Inferior parietal cortex (tissue), 1 donor: Measurements from ENCODE around the gene SCN5A.

Source experiments
- DNase-seq: peaks from one replicate; pipeline ENCODE4 v3.0.0-alpha.2; 2016; ENCODE audit errors: extremely low spot score

Gene SCN5A

DNA sequence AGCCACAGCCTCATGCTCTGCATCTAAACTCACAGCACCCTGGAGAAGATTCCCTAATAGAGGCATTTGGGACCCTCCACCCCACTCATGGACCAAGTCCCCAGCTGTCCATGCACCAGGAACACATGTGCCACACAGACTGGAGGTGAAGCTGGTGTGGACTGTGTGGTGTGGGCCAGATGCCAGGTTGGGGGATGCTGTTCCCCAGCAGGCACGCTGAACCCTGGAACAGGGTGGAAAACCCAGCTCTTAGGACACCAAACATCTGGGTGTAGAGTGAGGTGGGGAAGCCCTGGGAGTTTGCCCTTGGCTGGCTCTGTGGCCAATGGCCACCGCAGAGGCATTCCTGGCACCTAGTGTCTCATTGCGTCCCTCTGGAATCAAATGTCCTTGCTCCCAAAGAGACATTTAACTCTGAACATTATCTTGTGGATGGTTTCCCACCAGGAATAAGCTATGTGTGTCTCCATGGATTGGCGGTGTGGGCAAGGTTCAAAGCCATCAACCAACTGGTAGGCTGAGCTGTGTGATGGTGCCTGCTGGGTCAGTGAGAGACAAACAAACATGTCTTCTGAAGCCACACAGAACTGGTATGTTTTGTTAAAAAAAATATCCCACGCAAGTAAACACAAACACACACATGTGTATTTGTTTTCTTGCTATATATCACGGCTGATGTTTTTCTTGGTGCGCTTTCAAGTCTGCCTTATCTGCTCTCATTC is 88.3 kb downstream of the SCN5A start:
- no peak for DNase-seq

GRCh38 chr3:38560284-38560683 is 89.2 kb downstream of the SCN5A start:
- no peak for DNase-seq

DNA sequence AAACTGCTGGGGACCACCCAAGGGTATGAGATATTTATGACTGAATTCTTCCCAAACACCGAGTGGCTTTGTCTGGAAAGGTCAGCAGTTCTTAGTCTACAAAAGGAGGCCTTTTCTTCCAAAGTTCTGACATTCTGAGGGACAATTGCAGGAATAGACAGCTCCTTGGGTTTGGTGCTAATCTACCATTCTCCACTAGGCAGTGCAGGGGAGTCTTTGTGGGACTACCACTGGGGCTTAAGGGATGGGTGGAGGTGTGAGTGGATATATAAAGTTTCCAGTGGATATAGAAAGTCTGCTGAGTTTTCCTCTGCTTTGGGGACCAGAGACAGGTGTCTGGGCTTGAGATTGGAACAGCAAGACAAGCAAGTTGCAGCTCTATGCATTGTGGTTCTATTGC is 90.6 kb downstream of the SCN5A start:
- no peak for DNase-seq

DNA sequence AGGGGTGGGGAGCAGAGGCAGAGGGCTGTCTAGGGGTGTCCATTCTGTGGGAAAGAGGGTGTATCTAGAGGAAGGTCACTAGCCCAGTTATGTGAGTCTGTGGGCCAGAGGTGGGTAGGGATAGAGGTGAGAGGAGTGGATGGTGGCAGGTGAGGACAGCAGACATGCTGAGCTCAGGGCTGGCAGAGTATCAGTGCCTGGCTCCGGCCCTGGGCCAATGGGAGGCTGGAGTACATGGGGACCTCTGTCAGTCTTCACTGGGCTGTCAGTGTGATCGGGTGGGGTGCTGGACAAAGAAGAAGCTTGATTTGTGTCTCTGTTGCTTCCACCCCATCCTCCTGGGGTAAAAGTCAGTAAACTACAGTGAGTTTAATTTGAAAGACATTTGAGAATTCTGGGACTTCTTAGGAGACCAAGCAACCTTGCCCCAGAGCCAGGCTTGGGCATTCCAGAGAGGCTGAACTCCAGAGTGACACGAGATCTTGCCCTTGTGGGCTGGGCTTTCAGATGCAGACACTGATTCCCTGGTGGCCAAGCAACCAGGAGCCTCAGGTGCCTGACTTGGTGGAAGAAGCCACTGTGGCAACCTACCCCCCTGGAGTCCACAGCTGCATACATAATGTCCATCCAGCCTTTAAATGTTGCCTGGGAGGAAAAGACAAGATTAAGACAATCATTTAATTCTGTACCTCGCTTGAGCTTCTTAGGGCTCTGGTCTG is 92.7 kb downstream of the SCN5A start:
- no peak for DNase-seq

- no peak for DNase-seq
Measured at GRCh38 chr3:38555926-38556325, 93.6 kb downstream of the SCN5A start.

GRCh38 chr3:38555149-38555840 is 94.2 kb downstream of the SCN5A start:
- DNase-seq: no peak

GRCh38 chr3:38554127-38554827 is 95.2 kb downstream of the SCN5A start:
- DNase-seq: no peak

- DNase-seq: no peak
Measured at GRCh38 chr3:38553071-38553470, 96.4 kb downstream of the SCN5A start.

DNA sequence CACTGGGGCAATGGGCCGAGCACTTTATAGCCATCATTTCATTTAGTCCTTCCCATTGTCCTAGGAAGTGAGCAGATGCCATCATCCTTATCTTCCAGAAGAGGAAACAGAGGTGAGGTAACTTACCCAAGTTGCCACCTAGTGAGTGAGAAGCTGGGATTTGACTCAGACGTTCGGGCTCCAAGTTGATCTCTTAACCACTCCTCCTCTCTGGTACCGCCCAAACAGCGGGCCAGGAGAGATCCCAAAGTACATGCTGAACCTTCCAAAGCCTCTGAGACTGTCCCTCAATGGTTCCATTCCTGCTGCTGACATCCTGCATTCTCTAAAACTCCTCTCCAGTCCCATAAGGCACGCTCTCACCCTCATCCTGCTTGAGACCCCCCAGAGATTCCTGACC is 97.1 kb downstream of the SCN5A start:
- DNase-seq: no peak

DNA sequence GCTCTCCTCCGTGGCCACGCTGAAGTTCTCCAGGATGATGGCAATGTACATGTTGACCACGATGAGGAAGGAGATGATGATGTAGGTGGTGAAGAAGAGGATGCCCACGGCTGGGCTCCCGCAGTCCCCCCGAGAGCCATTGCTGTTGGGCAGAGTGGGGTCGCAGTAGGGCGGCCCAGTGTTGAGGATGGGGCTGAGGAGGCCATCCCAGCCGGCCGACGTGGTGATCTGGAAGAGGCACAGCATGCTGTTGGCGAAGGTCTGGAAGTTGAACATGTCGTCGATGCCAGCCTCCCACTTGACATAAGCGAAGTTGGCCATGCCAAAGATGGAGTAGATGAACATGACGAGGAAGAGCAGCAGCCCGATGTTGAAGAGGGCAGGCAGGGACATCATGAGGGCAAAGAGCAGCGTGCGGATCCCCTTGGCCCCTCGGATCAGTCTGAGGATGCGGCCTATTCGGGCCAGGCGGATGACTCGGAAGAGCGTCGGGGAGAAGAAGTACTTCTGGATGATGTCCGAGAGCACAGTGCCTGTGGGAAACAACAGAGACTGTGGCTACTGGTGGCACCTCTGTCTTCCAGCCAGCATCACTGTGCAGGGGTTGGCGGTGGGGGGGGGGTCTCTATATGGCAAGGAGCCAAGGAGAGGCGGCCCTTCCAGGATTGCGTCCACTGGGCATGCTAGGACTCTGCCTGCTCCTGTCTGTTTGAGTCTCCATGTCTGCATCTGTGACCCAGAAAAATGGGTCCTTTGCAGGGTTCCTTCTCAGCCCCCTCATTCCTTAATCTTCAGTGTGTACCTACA is 98.3 kb downstream of the SCN5A start:
- DNase-seq: no peak

- DNase-seq: no peak
Measured at GRCh38 chr3:38549957-38550840, 99.3 kb downstream of the SCN5A start.

DNA sequence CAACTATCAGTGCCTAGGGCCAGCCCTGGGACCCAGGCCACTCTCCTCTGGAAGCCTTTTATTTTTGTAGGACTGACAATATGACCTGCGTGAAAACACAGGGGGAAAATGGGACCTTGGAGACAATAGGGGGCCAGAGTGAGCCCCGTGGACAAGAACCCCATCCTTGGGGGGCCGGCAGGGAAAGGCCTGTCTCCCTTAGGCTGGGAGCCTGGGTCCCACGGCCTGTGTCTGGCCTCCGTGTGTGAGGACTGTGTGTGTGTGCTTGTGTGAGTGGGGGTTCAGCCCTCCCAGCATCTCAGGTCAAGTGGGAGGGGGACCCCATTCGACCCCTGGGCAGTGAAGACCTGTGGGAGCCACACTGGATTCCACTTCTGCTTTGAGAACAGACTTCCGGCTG is 100.0 kb downstream of the SCN5A start:
- DNase-seq: no peak

- no peak for DNase-seq
Measured at GRCh38 chr3:38549082-38549481, 100.4 kb downstream of the SCN5A start.

DNA sequence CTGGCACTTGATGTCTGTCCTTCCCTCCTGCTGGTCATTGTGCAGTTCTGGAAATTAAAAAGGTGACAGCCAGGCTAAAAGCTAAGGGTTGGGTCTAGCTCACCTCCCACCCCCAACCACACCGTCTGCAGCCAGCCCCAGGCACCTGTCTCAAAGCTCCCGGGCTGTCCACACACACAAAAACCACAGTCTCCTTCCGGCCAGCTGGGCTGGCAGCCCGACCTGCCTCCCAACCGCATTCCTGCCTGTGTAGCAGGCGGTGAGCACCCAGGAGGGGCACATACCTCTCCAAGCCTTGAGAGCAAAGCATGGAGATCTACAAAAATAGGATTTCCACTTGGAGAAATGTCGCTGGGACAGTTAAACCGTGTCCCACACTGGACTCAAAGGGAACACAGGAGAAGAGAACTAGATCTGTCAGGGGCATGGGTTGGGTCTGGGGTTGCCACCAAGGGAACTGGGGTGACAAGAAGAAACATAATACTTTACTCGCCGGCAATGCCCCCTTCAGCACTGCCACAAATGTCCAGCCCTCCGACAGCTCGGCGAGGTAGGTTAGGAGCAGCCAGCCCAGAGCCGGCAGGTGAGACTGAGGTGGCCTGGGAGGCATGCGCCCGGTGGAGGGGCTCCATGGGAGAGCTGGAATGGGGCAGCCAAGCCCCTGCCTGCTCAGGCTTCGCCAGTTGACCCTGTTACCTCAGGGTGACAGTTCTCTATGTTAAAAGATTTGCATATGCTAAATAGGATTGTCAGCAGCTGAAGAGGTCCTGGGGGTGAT is 101.1 kb downstream of the SCN5A start:
- DNase-seq: no peak

DNA sequence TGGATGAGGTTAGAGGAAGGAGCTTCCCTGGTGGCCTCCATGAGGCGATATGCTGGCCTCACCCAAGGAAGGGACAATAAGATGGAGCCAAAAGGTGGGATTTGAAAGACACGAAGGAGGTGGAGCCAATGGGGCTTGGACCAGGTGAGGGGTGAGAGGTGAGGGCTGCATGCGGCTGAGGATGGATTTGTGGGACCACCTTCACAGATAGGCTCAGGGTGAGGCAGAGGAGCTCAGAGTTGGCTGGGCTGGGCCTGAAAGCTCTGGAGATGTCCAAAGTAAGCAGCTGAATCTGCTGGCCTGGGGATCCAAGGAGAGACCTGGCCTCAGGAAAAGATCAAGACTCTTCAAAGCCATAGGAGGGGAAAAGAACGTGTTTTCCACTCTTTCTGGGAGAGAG is 103.5 kb downstream of the SCN5A start:
- DNase-seq: no peak

DNA sequence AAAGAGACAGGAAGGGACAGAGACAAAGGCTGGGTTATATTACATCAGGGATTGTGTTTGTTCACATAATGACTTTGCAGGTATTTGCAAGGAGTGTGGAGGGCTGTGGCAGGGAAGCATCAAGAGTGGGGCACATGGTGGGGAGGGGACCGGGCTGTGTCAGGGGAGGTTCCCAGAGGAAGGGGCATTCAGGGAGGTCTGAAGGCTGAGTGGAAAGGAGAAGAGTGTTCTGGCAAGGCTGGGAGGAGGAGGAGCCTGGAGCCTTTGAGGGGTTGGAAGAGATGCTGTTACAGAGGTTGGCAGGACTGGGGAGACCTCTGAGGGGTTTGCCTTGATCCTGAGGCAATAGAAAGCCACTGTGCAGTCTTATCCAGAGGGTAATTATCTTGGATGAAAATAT is 103.9 kb downstream of the SCN5A start:
- DNase-seq: no peak

- DNase-seq: no peak
Measured at GRCh38 chr3:38544926-38545325, 104.6 kb downstream of the SCN5A start.

GRCh38 chr3:38543586-38543985 is 105.9 kb downstream of the SCN5A start:
- DNase-seq: no peak

DNA sequence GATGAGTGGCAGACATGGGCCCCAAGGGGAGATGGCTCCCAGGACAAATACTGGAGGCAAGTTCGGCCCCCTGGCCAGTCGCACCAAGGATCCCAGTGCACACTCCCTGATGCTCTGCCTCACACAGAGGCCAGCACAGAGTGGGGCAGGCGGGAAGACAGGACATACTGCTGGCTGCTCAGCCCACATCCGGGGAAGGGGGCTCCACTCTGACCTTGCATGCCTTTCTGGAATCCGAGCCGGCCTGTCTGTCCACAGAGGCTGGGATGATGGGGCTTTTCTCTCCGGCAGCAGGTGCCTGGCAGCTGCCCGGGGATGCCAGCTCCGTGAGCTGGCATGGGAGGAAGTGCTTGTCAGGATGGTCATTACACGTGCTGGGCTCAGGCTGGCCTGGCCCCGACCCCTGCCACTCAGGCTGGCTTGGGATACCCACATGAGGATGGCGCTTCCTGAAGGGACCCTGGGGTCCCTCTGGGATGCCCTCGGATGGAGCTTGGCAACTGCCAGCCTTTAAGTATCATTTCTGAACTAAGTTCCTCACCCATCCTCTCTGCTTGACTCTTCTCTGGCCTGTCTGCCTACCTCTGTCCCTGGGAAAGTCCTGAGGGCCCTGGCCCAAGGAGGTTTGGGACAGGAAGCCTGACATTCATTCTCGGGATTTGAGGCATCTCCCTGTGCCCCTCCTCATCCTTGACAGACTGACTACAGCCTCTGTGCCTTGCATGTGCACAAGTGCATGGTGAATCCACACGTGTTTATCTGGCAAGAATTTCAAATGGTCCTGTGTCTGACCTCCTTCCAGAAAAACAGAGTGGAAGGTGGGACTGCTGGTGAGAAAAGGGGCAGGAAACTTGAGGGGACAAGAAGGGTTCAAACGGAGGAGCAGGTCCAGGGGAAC is 106.8 kb downstream of the SCN5A start:
- no peak for DNase-seq
